Measurements from ENCODE around the gene SDK2. TPM values are rescaled to one million over a fixed set of nuclear protein-coding genes. Genes with fewer than 3 reads are reported as not detected.

Gene SDK2
- total and polyA plus RNA-seq, 2 of the 8 experiments (the other 6 are each of a cell fraction or from before 2014, with no cell fraction given) = 3.9 to 4.1 TPM

- Histone ChIP-seq H3K4me1 (replicated peaks in 1 of 4; ENCODE audit: control insufficient read depth in 3 of 4, insufficient read depth in 4 of 4, low read length in 3 of 4) (peaks cover 0 to 34% (median 20%) of the 10 kb centered on the region in 4 experiments; a peak in 6 of 7 replicates), H2BK20ac (ENCODE audit: low read length) (0 out of 2 replicates have a peak overlapping the region, but pooled peaks have one; percentile 72), H4K20me1 (replicated peaks in 1 of 2; ENCODE audit: control insufficient read depth in 1 of 2, insufficient read depth in 2 of 2, low read length in 2 of 2) (no peaks in the 10 kb centered on the region), H3K27ac (ENCODE audit: low read depth, low read length) (no peak overlapping the region), H3K9ac (replicated peaks in 1 of 4; ENCODE audit: extremely low read depth in 1 of 4, low read depth in 3 of 4, low read length in 3 of 4) (no peak overlapping the region), H3K18ac (ENCODE audit: extremely low read depth, low read length) (no peak overlapping the region; the same call in 1 of the 2 replicates), H4K8ac (ENCODE audit: extremely low read depth, insufficient read depth, low read length) (no peak overlapping the region; the same call in 1 of the 2 replicates), H2BK5ac (ENCODE audit: low read depth, low read length) (peak overlapping the region; percentile 73; the same call in 1 of the 2 replicates), H2AFZ (ENCODE audit: low read length) (no peak overlapping the region), H2BK120ac (replicated peaks; ENCODE audit: low read depth, low read length) (no peak overlapping the region), H2AK5ac (ENCODE audit: low read depth, low read length) (0 out of 2 replicates have a peak overlapping the region, but pooled peaks have one; percentile 60), H3K4ac (replicated peaks; ENCODE audit: insufficient read length, low read depth, low read length) (peak overlapping the region; percentile 25), H3K56ac (replicated peaks; ENCODE audit: insufficient read length, low read depth, low read length) (no peak overlapping the region), H3K23ac (ENCODE audit: insufficient read length) (no peak overlapping the region), H3K27me3 (replicated peaks in 1 of 4; ENCODE audit: control insufficient read depth in 3 of 4, extremely low read depth in 1 of 4, insufficient read depth in 3 of 4, low read length in 3 of 4) (no peaks in the 10 kb centered on the region), H3K9me3 (ENCODE audit: insufficient read depth in 2 of 2, low read depth in 1 of 2, low read length in 1 of 2) (no peaks in the 10 kb centered on the region), H4K91ac (replicated peaks; ENCODE audit: insufficient read length, low read length) (peak overlapping the region; percentile 66), H2BK15ac (ENCODE audit: low read length) (0 out of 2 replicates have a peak overlapping the region, but pooled peaks have one; percentile 92), H3K4me2 (ENCODE audit: insufficient read depth in 1 of 2, low read depth in 2 of 2, low read length in 2 of 2) (no peak overlapping the region), H2BK12ac (ENCODE audit: low read depth, low read length) (peak overlapping the region; percentile 75; the same call in 1 of the 2 replicates), H4K5ac (ENCODE audit: insufficient read length, low read depth, low read length) (no peak overlapping the region), H3K79me2 (ENCODE audit: control insufficient read depth in 1 of 2, insufficient read depth in 2 of 2, low read length in 2 of 2) (no peaks in the 10 kb centered on the region), H3K23me2 (ENCODE audit: low read depth, low read length) (peaks cover under 1% of the 10 kb centered on the region; the same call in 1 of the 2 replicates), H3K14ac (ENCODE audit: insufficient read length) (no peak overlapping the region), H3K36me3 (ENCODE audit: control insufficient read depth in 2 of 4, insufficient read depth in 4 of 4, low read length in 3 of 4) (no peaks in the 10 kb centered on the region), H3K4me3 (ENCODE audit: extremely low read depth in 1 of 4, insufficient read depth in 2 of 4, low read depth in 3 of 4, low read length in 4 of 4) (no peak overlapping the region), H3K79me1 (ENCODE audit: low read depth, low read length) (no peaks in the 10 kb centered on the region)
- no peak for TF ChIP-seq ATF2 (IDR thresholded peaks at IDR 0.05; ENCODE audit: low read length)
- no peak for TF ChIP-seq HDAC2 (IDR thresholded peaks at IDR 0.05; ENCODE audit: borderline replicate concordance in 1 of 2, low read depth in 2 of 2, low read length in 2 of 2)
- TF ChIP-seq EP300 (IDR thresholded peaks at IDR 0.05; ENCODE audit: borderline replicate concordance in 1 of 2, low read depth in 2 of 2, low read length in 2 of 2) = no peak
- TF ChIP-seq ATF3 (IDR thresholded peaks at IDR 0.05; ENCODE audit: insufficient read depth, low read depth, low read length) = no peak
- FAIRE-seq (no peak), DNase-seq (ENCODE audit: low read depth in 1 of 2, low spot score in 2 of 2) (no peak)
- ChIA-PET CTCF (ENCODE audit: partially characterized antibody) (interaction anchor here (0.9 to 16.5 kb wide), 11 partner anchors 11 to 641 kb away, joined by 3 to 439 read pairs (median 4); partner anchors contain the start of gene CPSF4L), POLR2A (ENCODE audit: partially characterized antibody) (interaction anchor here (1.2 to 1.4 kb wide), 2 partner anchors 23 to 110 kb away, joined by 4 read pairs; no protein-coding TSS in a partner anchor)
- 72% methylated on average over 23 of the region's 23 CpGs; no CpG with 5 or more reads in 1 of the 2 experiments for WGBS, 2 experiments (ENCODE audit: extremely low coverage in 1 of 2, insufficient coverage in 1 of 2, insufficient read length in 1 of 2, insufficient replicate concordance in 2 of 2, low coverage in 1 of 2, low lambda C conversion rate in 2 of 2, missing lambda C conversion rate in 1 of 2)
These were observed 278.2 kb downstream of the SDK2 start for GRCh38 chr17:73365906-73366623.
